WTC11 (cell line): ENCODE data around the gene SCN4A. TPM values are rescaled to one million over a fixed set of nuclear protein-coding genes. Genes with fewer than 3 reads are reported as not detected.

ENCODE experiments used
- ATAC-seq: fragments of 200-7000 bp; cut with Tn5 transposase; 2 replicates; pipeline ENCODE4 v1.10.0; 2021; ENCODE audit warnings: mild to moderate bottlenecking, moderate library complexity
- CTCF ChIA-PET: fragments of 300-600 bp; sonication (Branson Sonifier 250); formaldehyde crosslinking; loops from one replicate; lab custom pipeline; 2021; ENCODE audit warnings: antibody characterized with exemption; lab: Charles Lee
- POLR2A ChIA-PET: fragments of 350-600 bp; sonication (Branson Sonifier 250); formaldehyde crosslinking; loops from one replicate; lab custom pipeline; 2021; ENCODE audit warnings: antibody characterized with exemption; lab: Charles Lee
- DNase-seq: peaks from one replicate; pipeline ENCODE4 v3.0.0; 2021; ENCODE audit warnings: low spot score
- H3K27ac Mint-ChIP-seq: 2 replicates; pipeline ENCODE4 v1.8.0; 2021; ENCODE audit warnings: mixed read lengths
- H3K27me3 Mint-ChIP-seq: 2 replicates; pipeline ENCODE4 v1.8.0; 2021; ENCODE audit warnings: low read depth, mild to moderate bottlenecking, moderate library complexity, mixed read lengths
- H3K36me3 Mint-ChIP-seq: 2 replicates; pipeline ENCODE4 v1.8.0; 2021; ENCODE audit warnings: mixed read lengths
- H3K4me1 Mint-ChIP-seq: 2 replicates; pipeline ENCODE4 v1.8.0; 2022; ENCODE audit warnings: mixed read lengths
- H3K4me3 Mint-ChIP-seq: 2 replicates; pipeline ENCODE4 v1.8.0; 2021; ENCODE audit warnings: mild to moderate bottlenecking, moderate library complexity, mixed read lengths
- H3K9me3 Mint-ChIP-seq: 2 replicates; pipeline ENCODE4 v1.8.0; 2021; ENCODE audit warnings: mixed read lengths
- CREM ChIP-seq: sonication (generic); formaldehyde crosslinking; IDR thresholded peaks from 2 replicates; pipeline ENCODE4 v1.8.1; 2022; ENCODE audit warnings: mild to moderate bottlenecking, missing genetic modification reagents, moderate library complexity
- ESRRA ChIP-seq: sonication (generic); formaldehyde crosslinking; IDR thresholded peaks from 2 replicates; pipeline ENCODE4 v1.8.1; 2022; ENCODE audit warnings: mild to moderate bottlenecking, missing genetic modification reagents, borderline replicate concordance
- ETV6 ChIP-seq: sonication (generic); formaldehyde crosslinking; IDR thresholded peaks from 2 replicates; pipeline ENCODE4 v1.8.1; 2022; ENCODE audit warnings: mild to moderate bottlenecking, missing genetic modification reagents
- GABPB1 ChIP-seq: sonication (generic); formaldehyde crosslinking; IDR thresholded peaks from 2 replicates; pipeline ENCODE4 v1.8.1; 2023; ENCODE audit warnings: mild to moderate bottlenecking, missing genetic modification reagents
- GTF2I ChIP-seq: fragments of 250-450 bp; sonication (Bioruptor Pico); conservative IDR thresholded peaks from 2 replicates; pipeline ENCODE4 v1.4.0; 2021; ENCODE audit warnings: mild to moderate bottlenecking
- IRF2 ChIP-seq: sonication (generic); formaldehyde crosslinking; IDR thresholded peaks from 2 replicates; pipeline ENCODE4 v1.8.0; 2022; ENCODE audit warnings: low read depth, missing genetic modification reagents, borderline replicate concordance
- MXD4 ChIP-seq: fragments of 250-450 bp; sonication (Bioruptor Pico); IDR thresholded peaks from 2 replicates; pipeline ENCODE4 v1.8.0; 2021; ENCODE audit warnings: mild to moderate bottlenecking, moderate library complexity, borderline replicate concordance
- NFATC4 ChIP-seq: fragments of 250-450 bp; sonication (Bioruptor Pico); IDR thresholded peaks from 2 replicates; pipeline ENCODE4 v1.9.0; 2021; ENCODE audit warnings: mild to moderate bottlenecking
- SMAD3 ChIP-seq: sonication (generic); formaldehyde crosslinking; IDR thresholded peaks from 2 replicates; pipeline ENCODE4 v1.8.0; 2022; ENCODE audit warnings: missing genetic modification reagents, mild to moderate bottlenecking, borderline replicate concordance
- SMAD4 ChIP-seq: sonication (generic); formaldehyde crosslinking; IDR thresholded peaks from 2 replicates; pipeline ENCODE4 v1.8.0; 2022; ENCODE audit warnings: mild to moderate bottlenecking, missing genetic modification reagents
- TEAD4 ChIP-seq: sonication (generic); formaldehyde crosslinking; IDR thresholded peaks from 2 replicates; pipeline ENCODE4 v1.8.0; 2022; ENCODE audit warnings: mild to moderate bottlenecking, missing genetic modification reagents
- ZBTB21 ChIP-seq: sonication (generic); formaldehyde crosslinking; IDR thresholded peaks from 2 replicates; pipeline ENCODE4 v1.8.1; 2023; ENCODE audit warnings: mild to moderate bottlenecking, missing genetic modification reagents, borderline replicate concordance
- ZNF219 ChIP-seq: sonication (generic); formaldehyde crosslinking; IDR thresholded peaks from 2 replicates; pipeline ENCODE4 v1.8.0; 2023; ENCODE audit warnings: missing genetic modification reagents, mild to moderate bottlenecking, borderline replicate concordance
- ZNF232 ChIP-seq: sonication (generic); formaldehyde crosslinking; IDR thresholded peaks from 2 replicates; pipeline ENCODE4 v1.8.0; 2022; ENCODE audit warnings: mild to moderate bottlenecking, missing genetic modification reagents
- ZNF532 ChIP-seq: fragments of 250-450 bp; sonication (Bioruptor Pico); IDR thresholded peaks from 2 replicates; pipeline ENCODE4 v1.9.0; 2021; ENCODE audit warnings: mild to moderate bottlenecking, borderline replicate concordance
- ZNF671 ChIP-seq: fragments of 250-450 bp; sonication (Bioruptor Pico); IDR thresholded peaks from 2 replicates; pipeline ENCODE4 v1.8.0; 2021; ENCODE audit warnings: mild to moderate bottlenecking
- total RNA-seq: library from RNA; stranded (reverse); gene quantifications from 3 replicates; pipeline ENCODE4 v1.2.3, GENCODE V29; 2021
- TF ChIP-seq, protein P1 (sequence below): sonication (generic); formaldehyde crosslinking; IDR thresholded peaks from 2 replicates; pipeline ENCODE4 v1.8.1; 2022; ENCODE audit warnings: low read depth, missing genetic modification reagents, borderline replicate concordance
- TF ChIP-seq, protein P2 (sequence below): fragments of 250-450 bp; sonication (Bioruptor Pico); IDR thresholded peaks from 2 replicates; pipeline ENCODE4 v1.9.0; 2021; ENCODE audit warnings: mild to moderate bottlenecking
- TF ChIP-seq, protein P3 (sequence below): sonication (generic); formaldehyde crosslinking; IDR thresholded peaks from 2 replicates; pipeline ENCODE4 v1.8.1; 2022; ENCODE audit warnings: mild to moderate bottlenecking, missing genetic modification reagents, moderate library complexity, borderline replicate concordance

The SCN4A gene
- total RNA-seq, 1 experiment from 2014 or later, result 5.8 TPM

GRCh38 chr17:63941751-63942150 is 31.0 kb downstream of the SCN4A start (continued):
- TF ChIP-seq ESRRA (CRISPR knock-in tag) (no peak), GABPB1 (CRISPR knock-in tag) (no peak), SMAD3 (CRISPR knock-in tag) (no peak), ZNF671 (no peak)
- TF ChIP-seq, all 79 proteins: peak for 0

- Mint-ChIP-seq H3K27ac (no peak overlapping the region), H3K4me1 (peaks cover 7% of the 10 kb centered on the region), H3K4me3 (no peak overlapping the region)
- TF ChIP-seq ETV6 (CRISPR knock-in tag), result no peak
- TF ChIP-seq ZNF232, result no peak
- no peak for TF ChIP-seq MXD4 (CRISPR knock-in tag)
- TF ChIP-seq ESRRA (CRISPR knock-in tag), result no peak
- no peak for TF ChIP-seq IRF2 (CRISPR knock-in tag)
- no peak for TF ChIP-seq GTF2I (CRISPR knock-in tag)
- TF ChIP-seq ZBTB21 (CRISPR knock-in tag), result no peak
- TF ChIP-seq TEAD4 (CRISPR knock-in tag), result no peak
- no peak for TF ChIP-seq ZNF671
- no peak for TF ChIP-seq NFATC4 (CRISPR knock-in tag)
- no peak for TF ChIP-seq ZNF219
- TF ChIP-seq, protein P1, sequence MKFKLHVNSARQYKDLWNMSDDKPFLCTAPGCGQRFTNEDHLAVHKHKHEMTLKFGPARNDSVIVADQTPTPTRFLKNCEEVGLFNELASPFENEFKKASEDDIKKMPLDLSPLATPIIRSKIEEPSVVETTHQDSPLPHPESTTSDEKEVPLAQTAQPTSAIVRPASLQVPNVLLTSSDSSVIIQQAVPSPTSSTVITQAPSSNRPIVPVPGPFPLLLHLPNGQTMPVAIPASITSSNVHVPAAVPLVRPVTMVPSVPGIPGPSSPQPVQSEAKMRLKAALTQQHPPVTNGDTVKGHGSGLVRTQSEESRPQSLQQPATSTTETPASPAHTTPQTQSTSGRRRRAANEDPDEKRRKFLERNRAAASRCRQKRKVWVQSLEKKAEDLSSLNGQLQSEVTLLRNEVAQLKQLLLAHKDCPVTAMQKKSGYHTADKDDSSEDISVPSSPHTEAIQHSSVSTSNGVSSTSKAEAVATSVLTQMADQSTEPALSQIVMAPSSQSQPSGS (CRISPR knock-in tag), result no peak
- TF ChIP-seq, protein P2, sequence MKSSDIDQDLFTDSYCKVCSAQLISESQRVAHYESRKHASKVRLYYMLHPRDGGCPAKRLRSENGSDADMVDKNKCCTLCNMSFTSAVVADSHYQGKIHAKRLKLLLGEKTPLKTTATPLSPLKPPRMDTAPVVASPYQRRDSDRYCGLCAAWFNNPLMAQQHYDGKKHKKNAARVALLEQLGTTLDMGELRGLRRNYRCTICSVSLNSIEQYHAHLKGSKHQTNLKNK (CRISPR knock-in tag), result no peak
- TF ChIP-seq CREM (CRISPR knock-in tag), result no peak
- TF ChIP-seq, protein P3, sequence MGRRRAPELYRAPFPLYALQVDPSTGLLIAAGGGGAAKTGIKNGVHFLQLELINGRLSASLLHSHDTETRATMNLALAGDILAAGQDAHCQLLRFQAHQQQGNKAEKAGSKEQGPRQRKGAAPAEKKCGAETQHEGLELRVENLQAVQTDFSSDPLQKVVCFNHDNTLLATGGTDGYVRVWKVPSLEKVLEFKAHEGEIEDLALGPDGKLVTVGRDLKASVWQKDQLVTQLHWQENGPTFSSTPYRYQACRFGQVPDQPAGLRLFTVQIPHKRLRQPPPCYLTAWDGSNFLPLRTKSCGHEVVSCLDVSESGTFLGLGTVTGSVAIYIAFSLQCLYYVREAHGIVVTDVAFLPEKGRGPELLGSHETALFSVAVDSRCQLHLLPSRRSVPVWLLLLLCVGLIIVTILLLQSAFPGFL (CRISPR knock-in tag), result no peak
- TF ChIP-seq ZNF532 (CRISPR knock-in tag), result no peak
- TF ChIP-seq SMAD4 (CRISPR knock-in tag), result no peak
- TF ChIP-seq, all 79 proteins: peak for 0
- Mint-ChIP-seq H3K36me3 (no peaks in the 10 kb centered on the region; the same call in 1 of the 2 replicates), H3K27me3 (no peaks in the 10 kb centered on the region), H3K9me3 (no peaks in the 10 kb centered on the region)
- ChIA-PET POLR2A (no interaction called here), CTCF (interaction anchor here (1.1 to 4.8 kb wide), 3 partner anchors 9 to 49 kb away, joined by 3 to 38 read pairs (median 9); partner anchors contain the start of gene GH1)
- no peak for ATAC-seq
- no peak for DNase-seq
These were observed 31.6 kb downstream of the SCN4A start for GRCh38 chr17:63941162-63941561.
